Esophagus mucosa (tissue), 1 donor: ENCODE data around the gene ZNF511. TPM values are rescaled to one million over a fixed set of nuclear protein-coding genes. Genes with fewer than 3 reads are reported as not detected.

Experiments used
- ATAC-seq: fragments of 200-7000 bp; cut with Tn5 transposase; one replicate; pipeline ENCODE4 v1.9.1; 2020
- total RNA-seq: library from RNA; stranded (reverse); gene quantifications from one replicate; pipeline ENCODE4 v1.2.4, GENCODE V29; 2023
- donor health status: DM: yes; HTN: yes; CAD: no.

The ZNF511 gene
- total RNA-seq, 1 donor from 2014 or later = 34.9 TPM

DNA sequence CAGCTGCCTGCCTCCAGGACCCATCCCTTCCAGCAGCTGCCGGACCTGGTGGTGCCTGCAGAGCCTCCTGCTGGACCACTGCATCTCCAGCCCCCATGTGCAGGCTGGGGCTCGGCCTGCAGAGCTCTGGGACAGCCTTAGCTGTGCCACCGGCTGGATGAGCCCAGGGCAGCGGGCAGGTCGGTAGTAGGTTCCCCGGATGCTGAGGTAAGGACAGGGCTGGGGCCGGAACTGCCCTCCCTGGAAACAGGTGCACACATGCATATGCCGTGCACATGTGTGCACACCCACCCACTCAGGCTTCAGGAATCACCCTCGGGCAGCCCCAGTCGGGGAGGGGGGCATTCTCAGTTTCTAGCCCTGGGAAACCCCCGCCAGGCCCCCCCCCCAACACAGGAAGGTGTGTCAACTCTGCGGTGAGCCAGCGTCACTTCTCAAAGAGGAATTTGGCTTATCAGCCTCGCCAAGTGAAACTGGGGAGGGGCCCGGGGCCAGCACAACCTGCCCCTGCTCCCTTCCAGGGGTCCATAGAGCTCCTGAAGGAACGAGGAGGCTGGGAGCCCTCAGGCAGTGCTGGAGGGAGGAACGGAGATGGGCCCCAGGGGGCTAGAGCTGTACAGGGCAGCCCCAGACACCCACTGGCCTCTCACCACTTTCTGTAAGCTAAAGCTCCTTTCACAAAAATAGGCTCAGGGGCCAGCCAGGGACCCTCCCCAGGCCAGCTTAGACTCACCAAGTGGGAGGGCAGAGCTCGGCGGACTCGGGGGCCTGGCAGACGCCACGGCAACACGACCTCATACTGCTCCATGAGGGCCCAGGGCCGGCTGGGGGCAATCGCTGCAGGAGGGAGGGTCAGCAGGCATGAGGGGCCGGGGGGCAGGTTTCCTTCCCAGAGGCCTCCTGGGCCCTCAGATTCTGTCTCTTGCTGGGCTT, 33.7 kb upstream of the ZNF511 start:
- ATAC-seq = peak; percentile 43

DNA sequence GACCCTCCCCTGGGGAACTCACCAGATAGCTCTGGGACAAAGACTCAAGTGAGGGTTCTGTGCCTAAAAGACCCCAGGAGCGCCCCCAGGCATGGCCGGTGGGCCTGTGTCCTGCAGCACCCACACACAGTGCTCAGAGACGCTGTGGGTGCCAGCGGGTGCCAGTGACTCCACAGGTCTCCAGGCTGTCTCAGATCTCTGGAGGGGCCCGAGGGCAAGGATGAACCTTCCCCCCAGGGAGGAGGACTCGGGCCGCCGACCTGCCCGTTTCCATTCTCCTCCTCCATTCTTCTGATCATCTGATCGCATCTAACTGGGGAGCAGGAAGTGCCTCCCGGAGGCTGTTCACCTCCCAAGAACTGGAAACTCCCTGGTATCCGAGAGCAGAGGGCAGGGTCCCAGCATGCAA, 33.0 kb upstream of the ZNF511 start:
- no peak for ATAC-seq

DNA sequence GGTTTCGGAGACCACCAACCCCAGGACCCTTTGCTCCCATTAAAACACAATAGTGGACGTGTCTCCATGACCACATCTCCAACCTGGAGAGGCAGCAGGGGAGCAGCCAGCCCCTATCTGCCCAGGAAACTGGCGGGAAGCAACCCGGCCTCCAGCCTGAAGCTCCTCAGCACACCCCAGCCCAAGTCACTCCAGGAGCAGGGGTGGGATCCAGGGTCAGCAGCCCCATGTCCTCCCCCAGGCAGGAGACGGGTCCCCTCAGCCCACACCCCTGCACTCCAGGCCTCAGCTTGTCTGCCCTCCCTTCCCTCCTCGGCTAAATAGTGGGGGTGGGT, 32.6 kb upstream of the ZNF511 start:
- ATAC-seq = no peak

DNA sequence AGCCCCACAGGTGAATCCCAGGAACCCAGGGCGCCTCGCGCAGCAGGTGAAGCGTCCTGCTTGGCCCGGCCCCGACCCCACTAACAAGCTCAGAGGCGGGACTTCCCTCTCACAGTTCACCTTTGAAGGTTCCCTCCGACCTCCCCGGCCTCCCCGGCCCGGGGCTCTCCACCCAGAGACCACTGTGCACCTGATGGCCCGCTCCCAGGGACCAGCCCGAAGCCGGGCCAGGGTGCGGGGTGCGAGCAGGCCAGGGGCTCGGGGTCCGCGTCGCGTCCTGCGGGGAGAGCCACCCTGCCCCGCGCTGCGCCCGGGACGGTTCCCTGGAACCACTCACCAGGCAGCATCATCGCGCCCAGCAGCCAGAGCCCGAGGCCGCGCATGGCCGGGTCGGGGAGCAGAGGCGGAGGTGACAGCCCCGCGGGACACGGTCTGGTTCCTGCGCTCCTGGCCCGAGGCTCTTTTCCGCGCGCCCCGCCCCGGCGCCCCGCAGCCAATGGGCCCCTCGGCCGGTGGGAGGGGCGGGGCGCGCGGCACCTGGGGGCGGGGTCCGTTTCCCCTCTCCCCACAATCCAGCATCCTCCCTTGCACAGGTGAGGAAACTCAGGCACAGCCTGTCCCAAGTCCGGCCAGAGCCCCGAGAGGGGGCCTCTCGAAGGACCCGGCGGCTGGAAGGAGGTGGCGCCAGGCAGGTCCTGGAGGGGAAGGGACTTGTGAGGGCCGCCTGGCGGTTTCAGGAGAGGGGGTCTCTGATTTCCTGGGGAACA, 32.1 kb upstream of the ZNF511 start, which contains the start of gene ADAM8:
ADAM8 (minus strand) TSS at position 434 of the 767 bp plus-strand sequence; CDS start at position 383, 51 bp downstream.
- peak; percentile 11 for ATAC-seq

DNA sequence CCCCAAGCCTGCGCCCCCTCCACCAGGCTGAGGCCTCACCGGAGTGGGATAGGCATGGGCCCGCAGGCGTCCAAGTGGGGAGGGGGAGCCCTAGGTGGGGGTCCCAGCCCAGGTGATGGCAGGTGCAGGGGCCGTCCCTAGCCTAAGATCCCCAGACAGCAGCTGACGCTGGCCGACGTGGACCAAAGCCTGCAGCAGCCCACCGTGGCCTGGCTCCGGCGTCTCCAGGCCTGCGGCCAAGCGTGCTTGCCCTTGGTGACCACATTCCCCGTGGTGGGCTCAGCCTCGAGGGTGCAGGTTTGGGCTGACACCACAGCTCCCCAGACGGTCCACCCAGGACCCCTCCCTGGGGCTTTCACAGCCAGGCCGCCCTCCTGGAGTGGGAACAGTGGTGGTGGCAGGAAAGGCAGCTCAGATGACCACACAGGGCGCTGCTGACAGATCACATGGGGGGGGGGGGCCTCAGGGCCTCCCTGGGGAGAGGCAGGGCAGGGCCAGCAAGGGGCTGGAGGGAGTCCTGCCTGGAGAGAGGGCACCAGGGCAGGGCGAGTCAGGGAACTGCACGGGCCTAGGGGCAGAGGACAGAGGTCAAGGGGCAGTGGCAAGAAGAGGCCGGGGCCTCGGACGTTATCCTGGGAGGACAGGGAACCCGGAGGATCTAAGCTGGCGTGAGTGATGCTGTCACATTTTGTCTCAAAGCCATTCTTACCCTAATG, 31.3 kb upstream of the ZNF511 start:
- no peak for ATAC-seq

DNA sequence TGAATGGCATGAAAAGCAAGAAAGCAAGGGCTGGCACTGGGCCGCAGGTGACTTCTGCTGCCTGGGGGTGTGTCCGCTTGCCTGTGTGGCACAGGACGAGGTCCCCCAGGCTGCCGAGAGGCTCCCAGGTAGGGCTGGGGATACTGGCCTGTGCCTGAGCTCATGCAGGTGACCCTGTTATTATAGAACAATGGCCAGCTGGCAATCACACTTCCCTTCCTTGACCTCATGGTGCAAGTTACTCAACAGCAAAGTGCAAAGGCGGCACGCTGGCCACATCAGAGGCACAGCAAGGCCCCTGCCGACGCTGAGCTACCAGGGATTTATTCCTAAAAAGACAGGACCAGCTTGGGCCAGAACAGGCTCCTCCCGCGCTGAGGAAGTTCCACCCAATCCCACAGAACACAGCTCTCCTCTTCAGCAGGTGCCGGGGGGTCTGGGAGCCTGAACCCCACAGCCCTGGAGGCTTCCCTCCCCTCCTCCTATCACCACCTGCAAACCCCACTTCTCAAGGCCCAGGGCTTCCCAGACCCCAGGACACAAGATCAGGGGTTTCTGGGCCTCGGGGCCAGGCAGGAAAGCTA, 30.6 kb upstream of the ZNF511 start:
- no peak for ATAC-seq

DNA sequence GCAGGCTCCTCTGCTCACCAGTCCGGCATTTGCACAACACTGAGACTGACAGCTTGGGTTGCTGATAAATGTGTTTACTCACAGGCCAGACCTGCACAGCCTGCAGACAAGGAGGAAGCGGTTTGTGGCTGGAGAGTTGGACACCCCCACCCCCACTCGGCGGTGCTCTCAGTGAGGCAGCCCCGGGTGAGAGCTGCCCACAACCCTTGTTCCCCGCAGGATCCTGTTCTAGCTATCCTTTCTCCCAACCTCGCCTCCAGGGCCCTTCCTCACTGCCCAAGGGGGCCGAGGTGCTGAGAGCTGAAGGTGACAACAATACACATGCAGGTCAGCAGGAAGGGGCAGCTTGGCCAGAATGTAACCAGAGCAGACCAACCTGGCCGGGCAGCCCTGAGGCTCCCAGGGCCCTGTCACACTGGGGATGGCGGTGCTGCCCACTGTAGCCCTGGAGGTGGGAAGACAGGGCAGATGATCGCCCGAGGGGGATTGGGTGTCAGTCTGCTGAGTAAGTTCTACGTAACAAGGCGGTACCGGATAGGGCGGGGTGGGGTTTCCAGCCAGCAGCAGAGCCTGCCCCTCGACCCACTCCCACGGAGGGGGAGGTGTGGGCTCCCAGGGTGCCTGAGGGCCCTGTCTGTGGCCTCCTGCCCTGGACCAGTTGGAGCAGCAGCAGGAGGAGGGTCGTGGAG, 30.0 kb upstream of the ZNF511 start:
- ATAC-seq = peak; percentile 58

DNA sequence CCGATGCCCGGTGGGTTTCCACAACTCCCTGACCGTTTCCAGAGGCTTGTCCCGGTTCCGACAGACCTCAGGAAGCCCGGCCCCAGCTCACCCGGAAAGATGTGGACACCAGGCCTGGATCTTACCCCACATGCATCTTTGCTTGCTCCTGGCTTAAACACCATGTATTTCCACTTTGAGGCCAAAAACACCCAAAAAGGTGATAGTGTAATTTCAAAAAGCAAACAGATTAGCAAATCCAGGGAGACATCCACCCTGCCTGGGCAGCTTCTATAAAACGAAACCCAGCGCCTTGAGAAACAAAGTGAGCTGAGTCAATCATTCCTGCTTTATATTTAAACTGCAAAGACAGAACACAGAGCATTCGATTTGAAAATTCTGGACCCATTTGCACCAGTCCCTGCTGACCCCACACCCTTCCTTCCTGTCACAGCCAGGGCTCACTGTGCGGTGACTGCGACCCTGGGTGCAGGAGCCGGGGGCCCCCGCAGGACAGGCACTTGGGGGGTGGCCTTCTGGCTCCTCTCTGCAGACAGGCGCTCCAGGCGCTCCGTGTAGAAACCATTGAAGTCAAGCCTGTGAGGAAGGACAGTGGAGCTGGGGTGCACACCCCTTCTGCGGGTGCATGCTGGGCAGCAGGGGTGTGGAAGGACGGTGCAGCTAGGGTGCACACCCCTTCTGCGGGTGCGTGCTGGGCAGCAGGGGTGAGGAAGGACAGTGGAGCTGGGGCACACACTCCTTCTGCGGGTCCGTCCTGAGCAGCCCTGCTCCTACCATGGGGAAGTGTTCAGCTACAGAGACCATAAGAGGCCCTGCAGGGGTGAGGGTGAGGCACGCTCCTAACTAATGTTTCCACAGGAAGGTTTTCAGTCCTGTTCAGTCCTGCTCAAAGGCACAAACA, 29.1 kb upstream of the ZNF511 start:
- ATAC-seq = no peak

DNA sequence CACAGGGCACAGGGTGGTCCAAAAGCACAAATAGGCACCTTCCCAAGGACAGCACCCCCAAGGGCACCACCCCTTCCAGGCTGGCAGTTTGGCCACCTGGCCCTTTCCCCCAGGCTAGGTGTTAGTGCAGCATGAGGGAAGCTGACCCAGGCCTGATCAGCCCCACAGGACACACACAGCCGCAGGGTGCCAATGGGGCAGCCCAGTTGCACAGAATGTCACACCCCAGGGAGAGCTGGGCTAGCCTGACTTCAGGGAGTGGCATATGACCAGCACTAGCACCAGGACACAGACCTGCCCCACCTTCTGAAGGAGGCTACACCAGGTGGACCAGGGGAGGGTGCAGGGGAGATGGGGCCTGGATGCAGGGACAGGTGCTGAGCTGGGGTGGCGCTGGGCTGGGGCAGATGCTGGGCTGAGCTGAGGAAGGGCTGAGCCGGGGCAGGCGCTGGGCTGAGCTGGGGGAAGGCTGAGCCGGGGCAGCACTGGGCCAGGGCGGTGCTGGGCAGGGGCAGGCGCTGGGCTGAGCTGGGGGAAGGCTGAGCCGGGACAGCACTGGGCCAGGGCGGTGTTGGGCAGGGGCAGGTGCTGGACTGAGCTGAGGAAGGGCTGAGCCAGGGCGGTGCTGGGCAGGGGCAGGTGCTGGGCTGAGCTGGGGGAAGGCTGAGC, 28.2 kb upstream of the ZNF511 start:
- peak; percentile 9 for ATAC-seq

DNA sequence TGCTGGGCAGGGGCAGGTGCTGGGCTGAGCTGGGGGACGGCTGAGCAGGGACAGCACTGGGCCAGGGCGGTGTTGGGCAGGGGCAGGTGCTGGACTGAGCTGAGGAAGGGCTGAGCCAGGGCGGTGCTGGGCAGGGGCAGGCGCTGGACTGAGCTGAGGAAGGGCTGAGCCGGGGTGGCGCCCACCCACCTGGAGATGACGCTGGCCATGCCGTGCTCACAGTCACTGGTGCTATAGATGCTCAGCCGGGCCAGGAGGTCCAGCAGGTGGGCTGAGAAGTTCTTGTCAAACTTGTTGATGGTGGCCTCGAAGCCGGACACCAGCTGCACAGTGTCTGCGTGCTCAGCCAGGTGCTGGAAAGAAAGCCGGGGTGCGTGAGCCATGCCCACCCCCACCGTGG, 27.6 kb upstream of the ZNF511 start:
- ATAC-seq = no peak

DNA sequence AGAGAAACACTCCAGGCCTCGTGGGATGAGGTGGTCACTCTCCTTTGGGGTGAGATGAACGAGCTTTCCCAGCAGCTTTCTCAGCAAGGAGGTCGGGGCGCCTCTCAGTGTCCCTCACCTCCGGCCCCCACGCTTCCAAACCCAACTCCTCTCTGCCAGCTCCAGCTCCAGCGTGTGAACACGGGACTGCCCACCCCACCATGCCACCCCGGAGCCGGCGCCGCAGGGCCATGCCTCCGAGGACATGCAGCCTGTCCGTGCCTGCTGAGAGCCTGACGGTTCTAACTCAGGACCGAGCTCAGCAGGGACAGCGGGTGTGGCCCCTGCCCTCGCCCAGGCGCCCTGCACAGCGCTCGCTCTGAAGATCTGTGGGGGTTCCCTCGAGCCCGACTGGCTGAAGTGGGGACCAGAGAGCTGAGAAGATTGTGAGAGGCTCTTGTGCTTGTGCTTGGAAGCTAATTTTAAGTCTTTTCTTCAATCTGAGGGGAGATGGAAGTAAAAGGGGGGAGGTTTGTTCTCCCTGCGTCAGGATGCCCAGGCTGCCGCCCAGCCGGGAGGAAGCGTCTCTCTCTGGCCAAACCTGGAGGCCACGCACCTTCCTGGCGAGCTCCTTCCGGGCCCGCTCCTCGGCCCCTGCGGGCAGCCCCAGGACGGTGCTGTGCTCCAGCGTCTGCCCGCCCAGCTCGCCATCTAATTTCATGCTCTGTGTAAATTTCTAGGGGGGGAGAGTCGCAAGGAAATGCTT, 26.9 kb upstream of the ZNF511 start:
- no peak for ATAC-seq

DNA sequence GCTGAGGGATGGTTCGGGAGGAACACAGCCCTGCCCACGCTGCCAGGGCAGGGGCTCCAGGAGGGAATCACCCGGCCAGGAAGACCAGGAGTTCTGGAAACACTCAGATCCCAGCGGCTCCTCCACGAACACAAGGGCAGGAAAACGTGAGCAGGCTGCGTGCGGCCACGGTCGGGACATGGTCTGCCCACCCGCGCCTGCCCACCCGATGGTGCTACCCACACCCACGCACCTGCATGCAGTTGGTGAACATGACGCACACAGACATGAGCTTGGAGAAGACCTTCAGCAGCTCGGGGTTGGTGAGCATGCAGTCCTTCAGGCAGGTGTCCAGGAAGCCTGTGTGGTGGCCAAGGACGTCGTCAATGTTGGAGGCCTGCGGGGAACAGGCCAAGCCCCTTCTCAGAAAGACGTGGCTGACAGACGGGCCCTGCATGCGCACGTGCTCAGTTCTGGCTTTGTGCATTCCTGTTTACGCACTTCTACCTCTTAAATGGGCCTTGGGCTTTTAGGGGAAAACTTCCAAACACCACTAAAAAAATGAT, 25.8 kb upstream of the ZNF511 start:
- no peak for ATAC-seq

DNA sequence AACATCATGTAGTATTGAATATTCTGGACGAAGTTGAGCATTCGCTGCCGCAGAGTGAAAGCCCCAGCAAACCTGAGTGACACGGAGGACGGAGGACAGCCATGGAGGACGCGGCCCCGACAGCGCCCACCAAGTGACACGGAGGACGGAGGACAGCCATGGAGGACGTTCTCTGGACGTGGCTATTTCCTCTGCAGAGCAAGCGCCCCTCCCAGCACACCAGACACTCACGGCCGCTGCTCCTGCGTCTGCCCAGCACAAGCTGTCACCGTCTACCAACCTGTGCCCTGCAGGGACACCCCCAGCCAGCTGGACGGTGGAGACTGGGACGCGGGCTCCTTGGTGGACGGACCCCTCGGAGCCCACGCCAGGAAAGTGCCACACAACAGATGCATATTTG, 24.8 kb upstream of the ZNF511 start:
- ATAC-seq = no peak

DNA sequence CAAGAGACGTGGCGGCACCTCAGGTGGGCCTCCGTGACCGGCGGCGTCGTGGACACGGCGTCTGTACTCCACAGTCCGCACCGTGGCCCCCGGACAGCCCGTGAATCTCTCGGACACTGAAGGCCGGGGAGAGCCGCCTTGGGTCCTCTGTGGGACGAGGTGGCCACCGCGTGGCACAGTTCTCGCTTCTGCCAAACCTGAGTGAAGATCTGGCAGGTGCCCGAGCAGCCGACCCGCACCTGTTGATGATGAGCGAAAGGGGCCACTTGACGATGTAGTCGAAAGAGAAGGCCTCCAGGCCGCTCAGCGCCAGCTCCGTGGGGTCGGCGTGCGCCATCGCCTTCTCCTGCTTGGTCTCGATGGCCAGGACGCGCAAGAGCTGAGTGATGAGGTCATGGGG, 23.5 kb upstream of the ZNF511 start:
- ATAC-seq = no peak

DNA sequence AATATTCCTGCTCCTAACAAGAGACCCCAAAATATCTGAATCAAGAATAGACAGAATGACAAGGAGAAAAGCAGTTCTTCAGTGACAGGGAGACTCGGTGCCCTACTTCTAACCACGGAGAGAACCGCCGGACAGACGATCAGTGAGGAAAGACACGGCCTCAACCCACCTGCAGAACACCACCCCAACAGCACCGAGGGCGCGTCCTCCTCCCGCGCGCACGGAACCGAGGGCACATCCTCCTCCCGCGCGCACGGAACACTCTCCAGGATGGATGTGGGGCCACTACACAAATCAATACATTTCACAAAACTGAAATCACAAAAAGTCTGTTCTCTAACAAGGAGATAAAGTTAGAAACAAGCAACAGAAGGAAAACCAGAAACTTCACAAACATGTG, 22.3 kb upstream of the ZNF511 start:
- no peak for ATAC-seq

DNA sequence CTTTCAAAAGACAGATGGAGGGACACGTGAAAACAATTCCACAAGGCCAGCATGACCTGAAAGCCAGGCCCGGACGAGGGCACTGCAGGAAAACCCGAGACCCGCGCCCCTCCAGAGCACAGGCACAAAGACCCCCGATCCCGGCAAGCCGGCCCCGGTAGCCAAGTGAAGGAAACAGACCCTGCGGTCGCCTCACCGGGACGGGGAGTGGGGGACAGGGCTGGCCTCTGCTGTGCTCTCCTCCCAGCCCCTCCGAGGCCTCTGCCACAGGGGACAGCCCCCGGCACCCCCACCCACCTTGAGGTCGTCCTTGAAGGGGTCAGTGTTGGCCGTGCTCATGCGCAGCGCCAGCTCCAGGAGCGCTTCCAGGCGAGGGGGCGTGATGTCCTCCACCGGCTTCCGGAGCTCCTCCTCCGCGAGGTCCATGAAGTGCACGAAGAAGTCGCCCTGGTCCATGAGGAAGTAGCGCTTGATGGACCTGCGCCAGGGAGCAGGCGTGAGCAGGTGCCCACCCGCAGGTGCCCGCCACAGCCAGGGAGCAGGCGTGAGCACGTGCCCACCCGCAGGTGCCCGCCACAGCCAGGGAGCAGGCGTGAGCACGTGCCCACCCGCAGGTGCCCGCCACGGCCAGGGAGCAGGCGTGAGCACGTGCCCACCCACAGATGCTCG, 20.7 kb upstream of the ZNF511 start:
- peak; percentile 25 for ATAC-seq

DNA sequence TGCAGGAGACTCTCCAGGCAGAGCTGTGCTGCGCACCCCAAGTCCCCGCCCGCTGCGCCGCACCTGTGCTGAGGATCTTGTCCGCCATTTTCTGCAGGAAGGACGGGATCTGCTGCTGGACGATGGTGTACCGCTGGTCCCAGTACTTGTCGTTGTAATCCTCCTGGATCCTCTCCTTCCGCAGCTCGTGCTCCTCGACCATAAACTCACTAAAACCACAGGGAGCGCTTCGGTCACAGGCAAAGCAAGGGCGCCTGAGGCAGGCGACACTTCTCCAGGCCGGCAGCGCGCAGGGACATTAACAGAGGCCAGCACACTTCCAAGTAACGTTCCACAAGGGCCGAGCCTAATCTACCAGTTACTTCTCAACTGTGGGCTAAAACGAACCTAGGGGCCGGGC, 19.0 kb upstream of the ZNF511 start:
- ATAC-seq = no peak

DNA sequence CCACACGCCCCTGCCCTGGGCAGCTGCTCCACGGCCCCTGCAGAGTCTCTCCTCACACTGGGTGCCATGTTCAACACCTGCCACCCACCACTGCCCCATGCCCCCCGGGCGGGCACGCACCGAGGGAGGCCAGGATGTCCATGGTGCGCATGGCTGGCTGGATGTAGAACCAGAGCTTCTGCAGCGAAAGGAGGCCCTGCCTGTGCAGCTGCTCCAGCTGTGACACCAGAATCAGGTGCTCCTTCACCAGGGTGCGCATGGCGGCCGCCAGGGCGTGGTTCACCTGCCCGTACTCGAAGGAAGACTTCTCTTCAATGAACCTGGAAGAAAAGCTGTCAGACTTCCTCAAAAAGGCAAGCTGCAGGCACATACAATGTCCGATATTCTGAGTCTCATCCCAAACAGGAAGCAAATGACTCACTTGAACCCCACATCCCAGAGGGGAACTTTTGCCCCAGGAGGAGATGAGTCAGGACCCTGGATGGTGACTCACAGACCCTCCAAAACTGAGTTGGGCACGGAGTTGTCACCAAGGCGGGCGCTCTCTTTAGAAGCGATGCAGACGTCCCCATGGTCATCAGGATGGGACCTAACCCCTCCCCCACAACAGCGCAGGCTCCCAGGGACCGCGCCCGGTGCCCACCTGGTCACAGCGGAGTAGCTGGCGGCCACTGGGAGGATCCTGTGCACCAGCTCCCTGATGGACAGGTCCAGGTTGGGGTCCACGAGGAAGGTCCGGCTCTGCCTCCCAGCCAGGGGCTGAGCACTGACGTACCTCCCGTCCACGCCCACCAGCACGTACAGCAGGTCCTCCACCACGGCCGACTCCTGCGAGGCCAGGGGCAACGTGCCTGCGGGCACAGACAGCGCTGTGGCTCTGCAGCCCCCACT, 15.6 kb upstream of the ZNF511 start:
- ATAC-seq = peak; percentile 72
